Neural progenitor cell (in vitro differentiated cells): ENCODE results near the gene OR2Y1.

Experiments
- CTCF ChIP-seq: fragments of 200-600 bp; sonication (generic); IDR thresholded peaks from 2 replicates; pipeline ENCODE4 v1.5.1; 2017; ENCODE audit warnings: antibody characterized with exemption, mild to moderate bottlenecking
- EZH2 ChIP-seq: fragments of 200-600 bp; sonication (generic); IDR thresholded peaks from 2 replicates; pipeline ENCODE4 v1.6.1; 2017; ENCODE audit warnings: antibody characterized with exemption, mild to moderate bottlenecking, moderate library complexity
- EZH2phosphoT487 ChIP-seq: fragments of 200-600 bp; sonication (generic); IDR thresholded peaks from 2 replicates; pipeline ENCODE4 v1.6.1; 2017; ENCODE audit warnings: antibody characterized with exemption

GRCh38 chr5:180691046-180691445 lies 48.8 kb downstream of the OR2Y1 start:
- TF ChIP-seq CTCF (no peak), EZH2 (no peak), EZH2phosphoT487 (no peak)
